ENCODE results near the gene IMP4.

The IMP4 gene

GRCh38 chr2:130353291-130354138 is 10.8 kb downstream of the IMP4 start:
- H3K27me3 ChIP-seq (ENCODE audit: control insufficient read depth, insufficient read depth, low read length), result no peaks in the 10 kb centered on the region
- no peak overlapping the region for H3K4me3 ChIP-seq (ENCODE audit: low read length)
- peaks cover 17% of the 10 kb centered on the region for H3K4me1 ChIP-seq (ENCODE audit: control insufficient read depth, insufficient read depth, low read length)
- H3K9ac ChIP-seq (ENCODE audit: low read length), result no peak overlapping the region
- no peaks in the 10 kb centered on the region for H3K36me3 ChIP-seq (ENCODE audit: control insufficient read depth, insufficient read depth, low read length)
- H3K9me3 ChIP-seq (ENCODE audit: control insufficient read depth, low read length), result no peaks in the 10 kb centered on the region

GRCh38 chr2:130354139-130354428 is 11.4 kb downstream of the IMP4 start:
- Histone ChIP-seq H3K9ac (ENCODE audit: low read length) (no peak overlapping the region), H3K9me3 (ENCODE audit: control insufficient read depth, low read length) (no peaks in the 10 kb centered on the region), H3K4me1 (ENCODE audit: control insufficient read depth, insufficient read depth, low read length) (peaks cover 17% of the 10 kb centered on the region), H3K27me3 (ENCODE audit: control insufficient read depth, insufficient read depth, low read length) (no peaks in the 10 kb centered on the region), H3K4me3 (ENCODE audit: low read length) (no peak overlapping the region), H3K36me3 (ENCODE audit: control insufficient read depth, insufficient read depth, low read length) (no peaks in the 10 kb centered on the region)

- Histone ChIP-seq H3K27me3 (ENCODE audit: control insufficient read depth, insufficient read depth, low read length) (no peaks in the 10 kb centered on the region), H3K4me3 (ENCODE audit: low read length) (peak overlapping the region; percentile 25), H3K9me3 (ENCODE audit: control insufficient read depth, low read length) (no peaks in the 10 kb centered on the region), H3K36me3 (ENCODE audit: control insufficient read depth, insufficient read depth, low read length) (no peaks in the 10 kb centered on the region), H3K9ac (ENCODE audit: low read length) (peak overlapping the region; percentile 88), H3K4me1 (ENCODE audit: control insufficient read depth, insufficient read depth, low read length) (peaks cover 17% of the 10 kb centered on the region)
Observed at GRCh38 chr2:130355172-130355577, 12.5 kb downstream of the IMP4 start.

- H3K9me3 ChIP-seq (ENCODE audit: control insufficient read depth, low read length), result no peaks in the 10 kb centered on the region
- no peaks in the 10 kb centered on the region for H3K27me3 ChIP-seq (ENCODE audit: control insufficient read depth, insufficient read depth, low read length)
- H3K4me3 ChIP-seq (ENCODE audit: low read length), result peak within 1 kb of the TSS; percentile 63
- H3K4me1 ChIP-seq (ENCODE audit: control insufficient read depth, insufficient read depth, low read length), result peaks cover 17% of the 10 kb centered on the region
- H3K9ac ChIP-seq (ENCODE audit: low read length), result peak within 1 kb of the TSS; percentile 88
- H3K36me3 ChIP-seq (ENCODE audit: control insufficient read depth, insufficient read depth, low read length), result no peaks in the 10 kb centered on the region
Observed at GRCh38 chr2:130355578-130356431, 13.1 kb downstream of the IMP4 start, which contains the start of gene PTPN18. Gene PTPN18 (plus strand): TSS chr2:130356056. CDS start chr2:130356108, 52 bp downstream.

GRCh38 chr2:130357864-130358263 is 15.2 kb downstream of the IMP4 start:
- Histone ChIP-seq H3K36me3 (ENCODE audit: control insufficient read depth, insufficient read depth, low read length) (no peaks in the 10 kb centered on the region), H3K4me1 (ENCODE audit: control insufficient read depth, insufficient read depth, low read length) (peaks cover 17% of the 10 kb centered on the region), H3K9ac (ENCODE audit: low read length) (no peak overlapping the region), H3K27me3 (ENCODE audit: control insufficient read depth, insufficient read depth, low read length) (no peaks in the 10 kb centered on the region), H3K4me3 (ENCODE audit: low read length) (no peak overlapping the region), H3K9me3 (ENCODE audit: control insufficient read depth, low read length) (no peaks in the 10 kb centered on the region)

- H3K4me1 ChIP-seq (ENCODE audit: control insufficient read depth, insufficient read depth, low read length), result peaks cover 11% of the 10 kb centered on the region
- H3K9me3 ChIP-seq (ENCODE audit: control insufficient read depth, low read length), result no peaks in the 10 kb centered on the region
- H3K36me3 ChIP-seq (ENCODE audit: control insufficient read depth, insufficient read depth, low read length), result no peaks in the 10 kb centered on the region
- H3K4me3 ChIP-seq (ENCODE audit: low read length), result no peak overlapping the region
- no peaks in the 10 kb centered on the region for H3K27me3 ChIP-seq (ENCODE audit: control insufficient read depth, insufficient read depth, low read length)
- H3K9ac ChIP-seq (ENCODE audit: low read length), result no peak overlapping the region
Observed at GRCh38 chr2:130358420-130359350, 16.0 kb downstream of the IMP4 start.

- Histone ChIP-seq H3K9me3 (ENCODE audit: control insufficient read depth, low read length) (no peaks in the 10 kb centered on the region), H3K36me3 (ENCODE audit: control insufficient read depth, insufficient read depth, low read length) (no peaks in the 10 kb centered on the region), H3K27me3 (ENCODE audit: control insufficient read depth, insufficient read depth, low read length) (no peaks in the 10 kb centered on the region), H3K9ac (ENCODE audit: low read length) (no peak overlapping the region), H3K4me1 (ENCODE audit: control insufficient read depth, insufficient read depth, low read length) (peaks cover 7% of the 10 kb centered on the region), H3K4me3 (ENCODE audit: low read length) (no peak overlapping the region)
Observed at GRCh38 chr2:130359466-130359865, 16.8 kb downstream of the IMP4 start.

GRCh38 chr2:130363479-130363878 is 20.8 kb downstream of the IMP4 start:
- Histone ChIP-seq H3K4me1 (ENCODE audit: control insufficient read depth, insufficient read depth, low read length) (no peaks in the 10 kb centered on the region), H3K27me3 (ENCODE audit: control insufficient read depth, insufficient read depth, low read length) (no peaks in the 10 kb centered on the region), H3K9ac (ENCODE audit: low read length) (no peak overlapping the region)

GRCh38 chr2:130365075-130365474 is 22.4 kb downstream of the IMP4 start:
- Histone ChIP-seq H3K9me3 (ENCODE audit: control insufficient read depth, low read length) (no peaks in the 10 kb centered on the region), H3K9ac (ENCODE audit: low read length) (no peak overlapping the region)

More at GRCh38 chr2:130363479-130363878, 20.8 kb downstream of the IMP4 start:
- Histone ChIP-seq H3K9me3 (ENCODE audit: control insufficient read depth, low read length) (no peaks in the 10 kb centered on the region), H3K4me3 (ENCODE audit: low read length) (no peak overlapping the region), H3K36me3 (ENCODE audit: control insufficient read depth, insufficient read depth, low read length) (no peaks in the 10 kb centered on the region)

GRCh38 chr2:130365963-130366362 is 23.3 kb downstream of the IMP4 start:
- H3K9me3 ChIP-seq (ENCODE audit: control insufficient read depth, low read length), result no peaks in the 10 kb centered on the region
- no peaks in the 10 kb centered on the region for H3K27me3 ChIP-seq (ENCODE audit: control insufficient read depth, insufficient read depth, low read length)
- H3K36me3 ChIP-seq (ENCODE audit: control insufficient read depth, insufficient read depth, low read length), result no peaks in the 10 kb centered on the region
- H3K9ac ChIP-seq (ENCODE audit: low read length), result no peak overlapping the region
- H3K4me1 ChIP-seq (ENCODE audit: control insufficient read depth, insufficient read depth, low read length), result peaks cover 4% of the 10 kb centered on the region
- H3K4me3 ChIP-seq (ENCODE audit: low read length), result no peak overlapping the region

More at GRCh38 chr2:130365075-130365474, 22.4 kb downstream of the IMP4 start:
- H3K4me1 ChIP-seq (ENCODE audit: control insufficient read depth, insufficient read depth, low read length), result no peaks in the 10 kb centered on the region
- no peak overlapping the region for H3K4me3 ChIP-seq (ENCODE audit: low read length)
- H3K36me3 ChIP-seq (ENCODE audit: control insufficient read depth, insufficient read depth, low read length), result no peaks in the 10 kb centered on the region
- H3K27me3 ChIP-seq (ENCODE audit: control insufficient read depth, insufficient read depth, low read length), result no peaks in the 10 kb centered on the region

GRCh38 chr2:130366720-130367119 is 24.0 kb downstream of the IMP4 start:
- Histone ChIP-seq H3K9me3 (ENCODE audit: control insufficient read depth, low read length) (no peaks in the 10 kb centered on the region), H3K36me3 (ENCODE audit: control insufficient read depth, insufficient read depth, low read length) (no peaks in the 10 kb centered on the region), H3K4me3 (ENCODE audit: low read length) (no peak overlapping the region), H3K27me3 (ENCODE audit: control insufficient read depth, insufficient read depth, low read length) (no peaks in the 10 kb centered on the region), H3K4me1 (ENCODE audit: control insufficient read depth, insufficient read depth, low read length) (peaks cover 12% of the 10 kb centered on the region), H3K9ac (ENCODE audit: low read length) (no peak overlapping the region)
